IPS DF 6.9 (cell line): ENCODE data around the gene TMPRSS5.

ENCODE experiments used
- DNase-seq: peaks from one replicate; pipeline ENCODE4 v3.0.0-alpha.2; 2013; ENCODE audit warnings: low read depth, low spot score
- H3K27ac ChIP-seq: one replicate; pipeline ENCODE4 v1.5.1; 2013; ENCODE audit warnings: low read length, control low read depth
- H3K27me3 ChIP-seq: 2 replicates; pipeline ENCODE4 v1.6.1; 2013; ENCODE audit warnings: mild to moderate bottlenecking, low read length; ENCODE audit not compliant: control insufficient read depth, insufficient read depth
- H3K36me3 ChIP-seq: 2 replicates; pipeline ENCODE4 v1.6.1; 2013; ENCODE audit warnings: low read length; ENCODE audit not compliant: control insufficient read depth, insufficient read depth
- H3K4me1 ChIP-seq: 2 replicates; pipeline ENCODE4 v1.6.1; 2013; ENCODE audit warnings: low read length; ENCODE audit not compliant: control insufficient read depth, insufficient read depth
- H3K4me3 ChIP-seq: 2 replicates; pipeline ENCODE4 v1.5.1; 2013; ENCODE audit warnings: mild to moderate bottlenecking, low read length
- H3K9me3 ChIP-seq: 2 replicates; pipeline ENCODE4 v1.6.1; 2013; ENCODE audit warnings: low read length, inconsistent platforms; ENCODE audit not compliant: control insufficient read depth, insufficient read depth
- WGBS: extraction: QIAGEN DNeasy Blood & Tissue Kit; methylation state at CpG from one replicate; pipeline ENCODE4 v1.1.7; 2013; ENCODE audit warnings: mixed read lengths, missing lambda C conversion rate; ENCODE audit not compliant: insufficient read length, insufficient coverage; 5-methylcytosine and 5-hydroxymethylcytosine counted together

Gene TMPRSS5

GRCh38 chr11:113697756-113698407 lies 8.2 kb downstream of the TMPRSS5 start:
- DNase-seq, result no peak
- Histone ChIP-seq H3K27me3 (no peaks in the 10 kb centered on the region), H3K4me1 (no peaks in the 10 kb centered on the region), H3K36me3 (no peaks in the 10 kb centered on the region), H3K27ac (no peak overlapping the region), H3K4me3 (no peak overlapping the region), H3K9me3 (no peaks in the 10 kb centered on the region)
- no CpG with 5 or more reads among the region's 7 CpGs for WGBS

- no peak for DNase-seq
- Histone ChIP-seq H3K9me3 (no peaks in the 10 kb centered on the region), H3K27ac (no peak overlapping the region), H3K36me3 (no peaks in the 10 kb centered on the region), H3K4me1 (no peaks in the 10 kb centered on the region), H3K27me3 (no peaks in the 10 kb centered on the region), H3K4me3 (no peak overlapping the region)
- WGBS, result no CpG with 5 or more reads among the region's 5 CpGs
These were observed 9.0 kb downstream of the TMPRSS5 start for GRCh38 chr11:113697111-113697510.

DNA sequence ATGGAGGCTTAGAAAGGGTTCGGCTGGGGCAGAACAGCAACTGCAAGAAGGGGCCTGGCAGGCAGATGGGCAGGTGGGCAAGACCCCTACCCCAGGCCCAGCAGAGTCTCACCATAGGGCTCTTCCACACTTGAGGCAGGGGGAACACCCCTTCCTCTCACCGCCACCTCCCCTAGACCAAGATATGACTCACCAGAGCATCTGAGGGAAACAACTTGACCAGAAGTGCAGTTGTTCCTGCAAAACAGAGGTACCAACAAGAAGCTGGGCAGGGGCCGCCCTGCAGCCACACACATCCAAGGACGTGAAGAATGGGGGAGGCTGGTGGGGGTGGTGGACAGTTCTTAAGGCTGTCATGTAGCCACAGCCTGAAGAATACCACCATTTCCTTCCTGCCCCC lies 10.9 kb downstream of the TMPRSS5 start:
- WGBS, result no CpG with 5 or more reads among the region's 4 CpGs
- Histone ChIP-seq H3K4me3 (no peak overlapping the region), H3K4me1 (no peaks in the 10 kb centered on the region), H3K27me3 (no peaks in the 10 kb centered on the region), H3K9me3 (no peaks in the 10 kb centered on the region), H3K27ac (no peak overlapping the region), H3K36me3 (no peaks in the 10 kb centered on the region)
- no peak for DNase-seq

- no CpG with 5 or more reads among the region's 12 CpGs for WGBS
- no peaks in the 10 kb centered on the region for H3K36me3 ChIP-seq
- H3K9me3 ChIP-seq, result no peaks in the 10 kb centered on the region
- no peak for DNase-seq
- H3K27me3 ChIP-seq, result no peaks in the 10 kb centered on the region
- no peaks in the 10 kb centered on the region for H3K4me1 ChIP-seq
- no peak overlapping the region for H3K4me3 ChIP-seq
- H3K27ac ChIP-seq, result no peak overlapping the region
These were observed 11.7 kb downstream of the TMPRSS5 start for GRCh38 chr11:113694390-113694789.

GRCh38 chr11:113693030-113693429 lies 13.1 kb downstream of the TMPRSS5 start:
- Histone ChIP-seq H3K9me3 (no peaks in the 10 kb centered on the region), H3K27ac (no peak overlapping the region), H3K27me3 (no peaks in the 10 kb centered on the region), H3K36me3 (no peaks in the 10 kb centered on the region), H3K4me3 (no peak overlapping the region), H3K4me1 (no peaks in the 10 kb centered on the region)
- no peak for DNase-seq
- no CpG with 5 or more reads among the region's 13 CpGs for WGBS

- no CpG with 5 or more reads among the region's 15 CpGs for WGBS
- Histone ChIP-seq H3K9me3 (no peaks in the 10 kb centered on the region), H3K27ac (no peak overlapping the region)
These were observed 15.2 kb downstream of the TMPRSS5 start for GRCh38 chr11:113690619-113691569.

GRCh38 chr11:113689768-113690618 lies 16.1 kb downstream of the TMPRSS5 start:
- no peak for DNase-seq
- no peaks in the 10 kb centered on the region for H3K4me1 ChIP-seq
- WGBS, result no CpG with 5 or more reads among the region's 19 CpGs
- no peaks in the 10 kb centered on the region for H3K9me3 ChIP-seq
- no peaks in the 10 kb centered on the region for H3K36me3 ChIP-seq
- H3K4me3 ChIP-seq, result no peak overlapping the region
- no peaks in the 10 kb centered on the region for H3K27me3 ChIP-seq
- H3K27ac ChIP-seq, result no peak overlapping the region

More at GRCh38 chr11:113690619-113691569, 15.2 kb downstream of the TMPRSS5 start:
- no peaks in the 10 kb centered on the region for H3K4me1 ChIP-seq
- no peaks in the 10 kb centered on the region for H3K27me3 ChIP-seq
- DNase-seq, result peak; percentile 37
- no peaks in the 10 kb centered on the region for H3K36me3 ChIP-seq
- no peak overlapping the region for H3K4me3 ChIP-seq

DNA sequence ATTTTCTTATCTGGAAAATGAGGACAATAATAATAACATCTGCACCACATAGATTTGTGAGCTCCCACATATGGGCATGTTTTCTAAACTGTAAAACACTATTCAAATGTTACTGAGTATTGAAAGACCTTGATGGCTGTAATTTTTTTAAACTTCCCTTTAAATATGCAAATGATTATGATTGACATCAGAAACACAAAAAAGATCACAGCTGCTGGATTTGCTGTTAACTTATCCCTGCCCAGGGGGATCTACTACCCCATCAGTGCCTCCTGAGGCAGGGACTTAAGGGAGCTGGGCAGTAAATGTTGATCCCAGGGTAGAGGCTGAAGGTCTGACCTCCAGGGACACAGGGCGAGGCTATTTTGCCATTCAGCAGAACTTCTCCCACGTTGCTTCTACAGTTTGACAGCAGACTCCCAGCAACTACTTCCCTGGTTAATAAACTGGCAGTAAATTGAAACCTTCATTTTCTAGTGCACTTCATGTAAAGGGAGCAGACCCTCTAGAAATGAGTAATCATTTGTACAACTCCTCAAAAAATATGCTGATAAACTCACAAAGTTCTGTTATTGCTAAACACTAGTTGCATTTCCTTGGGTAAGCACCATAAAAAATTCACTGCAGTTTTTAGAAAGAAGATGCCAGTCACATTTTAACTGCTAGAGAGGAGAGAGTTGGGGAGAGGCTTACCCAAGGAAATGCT lies 20.3 kb downstream of the TMPRSS5 start:
- Histone ChIP-seq H3K4me1 (no peaks in the 10 kb centered on the region), H3K27me3 (no peaks in the 10 kb centered on the region), H3K36me3 (no peaks in the 10 kb centered on the region), H3K9me3 (no peaks in the 10 kb centered on the region), H3K4me3 (no peak overlapping the region), H3K27ac (no peak overlapping the region)
- WGBS, result no CpG with 5 or more reads among the region's 2 CpGs
- no peak for DNase-seq

DNA sequence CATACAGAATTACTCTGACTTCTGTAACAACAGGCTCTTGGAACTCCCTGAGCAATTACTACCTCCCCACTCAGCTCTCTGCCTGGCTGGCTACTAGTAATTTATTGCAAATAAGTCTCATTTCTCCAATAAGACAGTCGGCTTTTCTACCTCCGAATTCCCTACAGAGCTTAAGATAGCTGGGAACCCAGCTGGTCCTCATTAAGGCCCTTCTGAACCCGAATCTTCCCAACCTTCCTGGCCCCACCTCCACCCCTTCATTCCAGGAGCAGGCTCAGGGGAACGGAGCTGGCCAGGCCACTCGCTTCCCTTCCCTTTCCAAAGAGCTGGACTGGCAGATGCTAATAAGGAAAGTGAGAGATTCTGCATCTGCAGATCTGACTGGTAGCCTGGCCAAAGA lies 21.6 kb downstream of the TMPRSS5 start:
- Histone ChIP-seq H3K27me3 (no peaks in the 10 kb centered on the region), H3K36me3 (no peaks in the 10 kb centered on the region), H3K27ac (no peak overlapping the region), H3K9me3 (no peaks in the 10 kb centered on the region), H3K4me3 (no peak overlapping the region), H3K4me1 (no peaks in the 10 kb centered on the region)
- no peak for DNase-seq
- WGBS, result no CpG with 5 or more reads among the region's 5 CpGs
